Progenitor cell of endocrine pancreas (in vitro differentiated cells): Measurements from ENCODE around the gene PRSS50. TPM values are rescaled to one million over a fixed set of nuclear protein-coding genes. Genes with fewer than 3 reads are reported as not detected.

Experiments used
- DNase-seq: peaks from one replicate; pipeline ENCODE4 v3.0.0; 2021; ENCODE audit warnings: low spot score; ENCODE audit not compliant: unreplicated experiment
- H3K27ac Mint-ChIP-seq: 2 replicates; pipeline ENCODE4 v1.8.0; 2021; ENCODE audit warnings: mild to moderate bottlenecking, moderate library complexity, mixed read lengths
- H3K27me3 Mint-ChIP-seq: 2 replicates; pipeline ENCODE4 v1.8.0; 2021; ENCODE audit warnings: mixed read lengths
- H3K36me3 Mint-ChIP-seq: 2 replicates; pipeline ENCODE4 v1.8.0; 2022; ENCODE audit warnings: mixed read lengths; ENCODE audit not compliant: insufficient read depth
- H3K4me1 Mint-ChIP-seq: 2 replicates; pipeline ENCODE4 v1.8.0; 2021; ENCODE audit warnings: low read depth, mixed read lengths
- H3K4me3 Mint-ChIP-seq: 2 replicates; pipeline ENCODE4 v1.8.0; 2021; ENCODE audit warnings: low read depth, mild to moderate bottlenecking, moderate library complexity, mixed read lengths
- H3K9me3 Mint-ChIP-seq: 2 replicates; pipeline ENCODE4 v1.8.0; 2021; ENCODE audit warnings: low read depth, mixed read lengths
- CTCF ChIP-seq: fragments of 200-600 bp; sonication (generic); IDR thresholded peaks from one replicate; pipeline ENCODE4 v1.5.0; 2021; ENCODE audit warnings: antibody characterized with exemption, mild to moderate bottlenecking; ENCODE audit not compliant: unreplicated experiment
- total RNA-seq: library from RNA; stranded (reverse); gene quantifications from 2 replicates; pipeline ENCODE4 v1.2.1, GENCODE V29; 2021

PRSS50 gene
- total RNA-seq, 1 donor from 2014 or later = 1.9 TPM

DNA sequence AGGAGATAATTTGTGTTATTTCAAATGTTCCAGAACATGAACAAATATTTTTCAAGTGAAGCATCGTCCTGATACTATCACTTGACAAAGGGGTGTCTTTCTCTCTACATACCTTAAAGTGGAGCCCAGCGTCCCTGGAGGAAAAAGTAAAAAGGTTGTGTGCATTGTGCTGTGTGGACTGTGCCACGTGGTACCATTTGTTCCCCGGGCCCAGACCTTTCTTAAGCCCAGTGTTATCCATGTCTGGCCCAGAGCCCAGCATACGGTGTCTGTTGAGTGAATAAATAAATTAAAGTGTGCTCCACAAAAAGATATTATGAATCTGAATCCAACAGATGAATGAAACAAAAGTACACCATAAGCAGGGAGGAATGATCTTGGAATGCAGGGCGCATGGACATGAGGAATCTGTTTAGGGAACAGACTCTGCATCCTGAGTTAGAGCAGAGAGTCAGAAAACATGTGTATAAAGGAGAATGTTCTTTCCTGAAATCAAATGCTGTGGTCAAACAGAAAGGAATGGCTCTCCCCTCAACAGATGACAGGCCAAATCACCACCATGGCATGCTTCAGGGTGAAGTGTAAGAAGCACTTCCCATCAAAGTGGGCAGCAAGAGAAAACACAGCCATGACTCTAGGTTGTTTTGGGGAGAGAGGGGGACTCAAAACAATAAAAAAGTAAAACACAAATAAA, 8.1 kb upstream of the PRSS50 start:
- H3K27ac Mint-ChIP-seq = no peak overlapping the region

DNA sequence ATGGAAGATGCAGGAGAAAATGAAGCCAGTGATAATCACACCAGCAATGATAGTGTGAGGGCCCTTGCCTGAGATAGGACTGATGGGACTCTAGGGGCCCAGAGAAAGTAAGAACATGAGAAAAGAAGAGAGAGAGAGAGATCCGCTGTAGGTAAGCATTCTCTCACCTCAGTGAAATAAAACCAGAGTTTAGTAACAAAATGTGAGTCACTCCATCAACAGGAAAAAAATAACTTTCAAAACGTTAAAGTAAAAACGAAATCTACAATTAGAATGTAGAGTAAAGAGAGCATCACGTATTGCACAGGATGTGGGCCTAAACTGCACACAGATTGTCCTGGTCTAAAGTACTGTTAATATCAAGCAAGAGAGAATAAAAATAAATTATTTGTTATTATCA, 6.8 kb upstream of the PRSS50 start:
- no peak for DNase-seq
- TF ChIP-seq CTCF = no peak
- peaks cover 11% of the 10 kb centered on the region for H3K27me3 Mint-ChIP-seq
- H3K9me3 Mint-ChIP-seq = peaks cover 4% of the 10 kb centered on the region
- no peaks in the 10 kb centered on the region for H3K36me3 Mint-ChIP-seq
- H3K4me1 Mint-ChIP-seq = peaks cover 3% of the 10 kb centered on the region
- no peak overlapping the region for H3K27ac Mint-ChIP-seq
- no peak overlapping the region for H3K4me3 Mint-ChIP-seq

More for the DNA sequence above, 8.1 kb upstream of the PRSS50 start:
- no peak for DNase-seq
- Mint-ChIP-seq H3K36me3 (no peaks in the 10 kb centered on the region), H3K4me3 (no peak overlapping the region), H3K4me1 (no peaks in the 10 kb centered on the region), H3K9me3 (peaks cover 4% of the 10 kb centered on the region), H3K27me3 (peaks cover 9% of the 10 kb centered on the region)
- TF ChIP-seq CTCF = no peak

DNA sequence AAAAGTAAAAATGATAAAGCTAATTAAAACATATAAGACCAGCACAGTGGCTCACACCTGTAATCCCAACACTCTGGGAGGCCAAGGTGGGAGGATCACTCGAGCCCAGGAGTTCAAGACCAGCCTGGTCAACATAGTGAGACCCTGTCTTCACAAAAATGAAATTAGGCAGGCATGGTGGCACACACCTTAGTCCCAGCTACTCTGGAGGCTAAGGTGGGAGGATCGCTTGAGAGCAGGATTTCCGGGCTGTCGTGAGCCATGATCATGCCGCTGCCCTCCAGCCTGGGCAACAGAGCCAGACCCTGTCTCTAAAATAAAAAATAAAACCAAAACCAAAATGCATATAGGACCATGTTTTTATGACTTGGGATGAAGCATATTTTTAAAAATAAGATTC, 4.8 kb upstream of the PRSS50 start:
- Mint-ChIP-seq H3K4me3 (no peak overlapping the region), H3K9me3 (peaks cover 4% of the 10 kb centered on the region), H3K27me3 (peaks cover 17% of the 10 kb centered on the region), H3K27ac (no peak overlapping the region), H3K4me1 (peaks cover 3% of the 10 kb centered on the region), H3K36me3 (no peaks in the 10 kb centered on the region)
- no peak for TF ChIP-seq CTCF
- DNase-seq = no peak

GRCh38 chr3:46721009-46721408, 3.3 kb upstream of the PRSS50 start:
- TF ChIP-seq CTCF = no peak
- no peak for DNase-seq
- H3K4me1 Mint-ChIP-seq = peaks cover 3% of the 10 kb centered on the region
- no peak overlapping the region for H3K27ac Mint-ChIP-seq
- H3K27me3 Mint-ChIP-seq = peaks cover 18% of the 10 kb centered on the region
- no peaks in the 10 kb centered on the region for H3K36me3 Mint-ChIP-seq
- H3K4me3 Mint-ChIP-seq = no peak overlapping the region
- peaks cover 4% of the 10 kb centered on the region for H3K9me3 Mint-ChIP-seq

- Mint-ChIP-seq H3K9me3 (peaks cover 4% of the 10 kb centered on the region), H3K36me3 (no peaks in the 10 kb centered on the region), H3K27ac (no peak overlapping the region), H3K4me1 (peaks cover 3% of the 10 kb centered on the region), H3K4me3 (no peak overlapping the region), H3K27me3 (peaks cover 18% of the 10 kb centered on the region)
- no peak for DNase-seq
- TF ChIP-seq CTCF = no peak
Measured at GRCh38 chr3:46719735-46720271, 2.1 kb upstream of the PRSS50 start.
